NK-92 (cell line): ENCODE measurements around the gene LTV1.
"Not testable (repeated sequence)": the region's sequence is repeated elsewhere in the genome, so short reads cannot be mapped to it uniquely, and the experiment has no call there.

ENCODE experiments used
- DNase-seq: peaks from one replicate; lab custom pipeline; 2025; ENCODE audit not compliant: unreplicated experiment; lab: John Stamatoyannopoulos, UW

Gene LTV1

GRCh38 chr6:143840595-143841265 lies 2.4 kb upstream of the LTV1 start:
- no peak for DNase-seq

DNA sequence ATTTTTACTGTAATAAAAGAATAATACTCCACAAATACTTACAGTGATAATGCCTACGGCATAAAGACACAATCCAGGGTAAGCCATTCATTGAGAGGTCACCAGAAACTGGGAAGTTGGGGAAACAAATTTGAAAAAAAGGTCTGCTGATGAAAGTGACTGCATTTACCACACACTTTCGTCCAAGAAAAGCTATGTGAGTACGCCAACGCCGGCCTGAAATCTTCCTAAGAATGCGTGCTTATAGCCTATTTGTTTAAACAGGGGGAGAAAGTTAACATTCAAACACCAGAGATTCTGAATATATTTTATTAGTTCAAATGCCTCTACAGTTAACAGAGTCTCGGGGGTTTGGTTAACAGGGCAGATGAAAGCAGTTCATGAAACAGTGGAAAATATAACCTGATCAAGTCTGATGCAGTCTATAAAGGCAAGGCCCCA lies 657 bp upstream of the LTV1 start:
- DNase-seq: no peak

DNA sequence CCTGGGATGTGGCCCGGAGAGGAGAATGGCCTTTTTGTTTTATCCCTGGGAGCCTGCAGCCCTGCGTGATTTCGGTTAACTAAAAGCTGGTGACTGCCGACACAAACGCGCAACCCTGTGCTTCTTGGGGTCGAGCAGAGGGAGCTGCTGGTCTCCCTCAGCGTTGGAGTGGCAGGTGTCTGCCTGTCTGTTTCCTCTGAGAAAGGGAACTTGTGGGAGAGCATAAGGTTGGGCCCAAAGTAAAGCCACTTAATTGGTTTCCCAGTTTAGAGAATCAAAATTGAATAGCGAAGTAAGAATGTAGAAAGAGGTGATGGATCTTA lies 500 bp downstream of the LTV1 start:
- no peak for DNase-seq

DNA sequence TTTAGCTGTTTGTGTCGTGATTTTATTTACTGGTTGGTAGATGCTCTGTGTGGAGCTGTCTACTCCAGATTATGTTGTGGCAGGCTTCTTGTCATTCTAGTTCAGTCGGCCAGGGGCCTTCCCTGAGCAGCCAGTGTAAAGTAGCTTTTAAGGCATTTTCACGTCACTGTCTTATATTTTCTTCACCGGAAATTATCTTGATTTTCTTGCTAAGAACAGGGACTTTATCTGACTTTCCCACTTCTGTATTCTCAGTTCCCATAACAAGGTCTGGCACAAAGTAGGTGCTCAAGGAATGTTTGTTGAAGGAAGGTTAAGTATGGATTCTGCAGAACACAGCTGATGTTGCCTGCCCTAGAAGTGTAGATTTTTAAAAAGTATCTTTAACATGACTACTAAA lies 868 bp downstream of the LTV1 start:
- no peak for DNase-seq

DNA sequence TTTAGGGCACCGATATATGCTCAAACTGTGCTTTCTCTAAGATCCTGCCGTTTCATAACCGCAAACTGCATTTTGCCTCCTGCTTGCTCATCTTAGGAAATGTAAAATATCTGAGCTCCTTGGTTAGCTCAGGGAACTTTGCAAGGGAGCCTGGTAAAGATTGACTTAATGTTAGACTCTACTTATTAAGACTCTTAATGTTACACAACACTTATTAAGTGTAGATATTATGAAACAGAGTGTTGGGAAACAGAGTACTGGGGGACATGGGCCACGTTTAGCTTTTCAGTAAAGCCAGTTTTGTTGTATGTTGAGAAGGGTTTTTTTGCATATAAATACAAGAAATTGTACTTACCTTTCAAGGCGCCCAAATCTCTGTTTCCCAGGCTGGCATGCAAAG lies 1.9 kb downstream of the LTV1 start:
- DNase-seq: no peak

- not testable (repeated sequence) for DNase-seq
Observed at GRCh38 chr6:143851706-143852105, 8.6 kb downstream of the LTV1 start.

DNA sequence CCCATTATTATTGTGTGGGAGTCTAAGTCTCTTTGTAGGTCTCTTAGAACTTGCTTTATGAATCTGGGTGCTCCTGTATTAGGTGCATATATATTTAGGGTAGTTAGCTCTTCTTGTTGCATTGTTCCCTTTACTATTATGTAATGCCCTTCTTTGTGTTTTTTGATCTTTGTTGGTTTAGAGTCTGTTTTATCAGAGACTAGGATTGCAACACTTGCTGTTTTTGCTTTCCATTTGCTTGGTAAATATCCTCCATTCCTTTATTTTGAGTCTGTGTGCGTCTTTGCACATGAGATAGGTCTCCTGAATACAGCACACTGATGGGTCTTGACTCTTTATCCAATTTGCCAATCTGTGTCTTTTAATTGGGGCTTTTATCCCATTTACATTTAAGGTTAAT lies 11.9 kb downstream of the LTV1 start:
- not testable (repeated sequence) for DNase-seq

GRCh38 chr6:143856762-143857161 lies 13.6 kb downstream of the LTV1 start:
- not testable (repeated sequence) for DNase-seq

DNA sequence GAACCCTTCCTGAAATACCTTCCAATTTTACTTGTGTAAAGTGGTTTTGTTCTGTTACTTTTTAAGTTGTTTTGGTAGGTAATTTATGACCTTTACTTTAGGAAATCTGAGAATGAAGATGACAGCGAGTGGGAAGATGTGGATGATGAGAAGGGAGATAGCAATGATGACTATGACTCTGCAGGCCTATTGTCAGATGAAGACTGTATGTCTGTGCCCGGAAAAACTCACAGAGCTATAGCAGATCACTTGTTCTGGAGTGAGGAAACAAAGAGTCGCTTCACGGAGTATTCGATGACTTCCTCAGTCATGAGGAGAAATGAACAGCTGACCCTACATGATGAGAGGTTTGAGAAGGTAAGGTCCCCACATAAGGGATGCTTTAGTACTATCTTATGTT lies 14.5 kb downstream of the LTV1 start:
- DNase-seq: no peak

- no peak for DNase-seq
Observed at GRCh38 chr6:143859891-143860660, 16.9 kb downstream of the LTV1 start.

- no peak for DNase-seq
Observed at GRCh38 chr6:143863771-143864170, 20.6 kb downstream of the LTV1 start.

- DNase-seq: no peak
Observed at GRCh38 chr6:143864234-143864633, 21.1 kb downstream of the LTV1 start, which contains the start of gene ZC2HC1B. ZC2HC1B (plus strand) TSS chr6:143864474; CDS start chr6:143864540, 66 bp downstream.

GRCh38 chr6:143867236-143867635 lies 24.1 kb downstream of the LTV1 start:
- no peak for DNase-seq

- not testable (repeated sequence) for DNase-seq
Observed at GRCh38 chr6:143868808-143869207, 25.7 kb downstream of the LTV1 start.

DNA sequence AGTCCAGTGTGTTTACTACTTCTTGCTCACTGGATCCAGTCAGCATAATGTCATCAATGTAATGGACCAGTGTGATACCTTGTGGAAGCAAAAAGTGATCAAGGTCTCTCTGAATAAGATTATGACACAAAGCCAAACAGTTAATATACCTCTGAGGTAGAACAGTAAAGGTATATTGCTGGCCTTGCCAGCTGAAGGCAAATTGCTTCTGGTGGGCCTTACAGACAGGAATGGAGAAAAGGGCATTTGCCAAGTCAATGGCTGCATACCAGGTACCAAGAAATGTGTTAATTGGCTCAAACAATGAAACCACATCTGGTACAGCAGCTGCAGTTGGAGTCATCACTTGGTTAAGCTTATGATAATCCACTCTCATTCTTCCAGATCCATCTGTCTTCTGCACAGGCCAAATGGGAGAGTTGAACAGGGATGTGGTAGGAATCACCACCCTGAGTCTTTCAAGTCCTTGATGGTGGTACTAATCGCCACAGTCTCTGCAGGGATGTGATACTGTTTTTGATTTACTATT lies 28.1 kb downstream of the LTV1 start:
- DNase-seq: not testable (repeated sequence)

DNA sequence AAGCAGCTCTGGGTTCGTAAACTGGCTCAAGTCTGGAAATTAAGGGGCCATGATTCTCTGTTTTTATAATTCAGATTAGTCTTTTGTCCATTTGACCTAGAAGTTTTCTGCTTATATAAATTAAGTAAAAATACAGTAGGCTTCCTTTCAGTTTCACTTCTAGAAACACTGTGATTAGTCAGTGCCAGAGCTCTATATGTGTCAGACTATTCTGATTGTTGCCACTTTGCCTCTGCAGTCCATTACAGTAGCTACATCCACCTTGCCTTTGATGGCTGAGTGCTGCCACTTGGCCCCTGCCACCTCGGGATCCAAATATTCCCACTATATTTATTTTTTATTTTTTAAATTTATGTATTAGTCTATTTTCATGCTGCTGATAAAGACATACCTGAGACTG lies 29.1 kb downstream of the LTV1 start:
- no peak for DNase-seq

GRCh38 chr6:143873600-143873999 lies 30.5 kb downstream of the LTV1 start:
- not testable (repeated sequence) for DNase-seq

DNA sequence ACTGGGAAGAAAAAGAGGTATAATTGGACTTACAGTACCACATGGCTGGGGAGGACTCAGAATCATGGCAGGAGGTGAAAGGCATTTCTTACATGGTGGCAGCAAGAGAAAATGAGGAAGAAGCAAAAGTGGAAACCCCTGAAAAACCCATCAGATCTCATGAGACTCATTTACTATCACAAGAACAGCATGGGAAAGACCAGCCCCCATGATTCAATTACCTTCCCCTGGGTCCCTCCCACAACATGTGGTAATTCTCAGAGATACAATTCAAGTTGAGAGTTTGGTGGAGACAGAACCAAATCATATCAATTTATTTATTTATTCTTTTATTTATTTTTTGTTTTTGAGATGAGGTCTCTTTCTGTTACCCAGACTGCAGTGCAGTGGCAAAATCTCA lies 31.4 kb downstream of the LTV1 start:
- not testable (repeated sequence) for DNase-seq

- DNase-seq: no peak
Observed at GRCh38 chr6:143877584-143878271, 34.6 kb downstream of the LTV1 start.

DNA sequence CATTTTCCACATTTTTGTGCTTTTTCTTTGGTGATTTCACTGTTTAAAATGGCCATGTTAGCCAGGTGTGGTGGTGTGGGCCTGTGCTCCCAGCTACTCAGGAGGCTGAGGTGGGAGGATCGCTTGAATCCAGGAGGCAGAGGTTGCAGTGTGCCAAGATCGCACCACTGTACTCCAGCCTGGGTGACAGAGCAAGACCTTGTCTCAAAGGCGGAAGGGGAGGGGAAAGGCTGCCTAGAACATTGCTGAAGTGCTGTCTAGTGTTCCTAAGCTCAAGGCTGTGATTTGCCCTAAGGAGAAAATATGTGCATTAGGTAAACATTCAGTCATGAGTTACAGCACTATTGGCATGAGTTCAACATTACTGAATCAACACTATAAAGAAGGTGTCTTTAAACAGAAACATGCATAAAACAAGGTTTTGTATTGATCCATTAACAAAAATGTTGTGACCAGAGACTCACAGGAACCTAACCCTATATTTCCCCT lies 35.2 kb downstream of the LTV1 start:
- no peak for DNase-seq

DNA sequence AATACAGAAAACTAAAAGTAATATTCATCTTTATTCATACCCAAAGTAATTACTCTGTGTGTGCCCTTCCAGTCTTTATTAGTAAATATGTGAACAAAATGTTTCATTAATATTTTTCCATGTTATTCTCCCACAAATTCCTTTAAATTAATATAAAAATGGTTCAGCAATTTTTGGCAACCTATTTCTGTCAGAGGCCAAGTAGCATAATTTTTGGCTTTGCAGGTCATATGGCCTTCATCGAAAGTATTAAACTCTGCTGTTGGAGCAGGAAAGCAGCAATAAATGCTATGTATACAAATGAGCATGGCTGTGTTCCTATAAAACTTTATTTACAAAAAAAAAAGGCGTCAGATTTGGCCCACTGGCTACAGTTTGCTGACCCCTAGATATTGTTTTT lies 37.3 kb downstream of the LTV1 start:
- DNase-seq: no peak
